Renal pelvis (tissue), 4 donors: ENCODE data around the gene TBX4. TPM values are rescaled to one million over a fixed set of nuclear protein-coding genes. Genes with fewer than 3 reads are reported as not detected.
"Not testable (repeated sequence)": the region's sequence is repeated elsewhere in the genome, so short reads cannot be mapped to it uniquely, and the experiment has no call there.

ENCODE experiments used
- DNase-seq: peaks from one replicate; pipeline ENCODE4 v3.0.0-alpha.2; 2013
- polyA plus RNA-seq, 3 donors: library from polyadenylated mRNA; unstranded; fragments of 120-200 nt; gene quantifications; one replicate each; pipeline ENCODE4 v1.2.1, GENCODE V29; 2013; ENCODE audit not compliant: insufficient read length in 3 of 3

Gene TBX4
- polyA plus RNA-seq, 3 donors: 0.11 to 0.21 (median 0.21) TPM

DNA sequence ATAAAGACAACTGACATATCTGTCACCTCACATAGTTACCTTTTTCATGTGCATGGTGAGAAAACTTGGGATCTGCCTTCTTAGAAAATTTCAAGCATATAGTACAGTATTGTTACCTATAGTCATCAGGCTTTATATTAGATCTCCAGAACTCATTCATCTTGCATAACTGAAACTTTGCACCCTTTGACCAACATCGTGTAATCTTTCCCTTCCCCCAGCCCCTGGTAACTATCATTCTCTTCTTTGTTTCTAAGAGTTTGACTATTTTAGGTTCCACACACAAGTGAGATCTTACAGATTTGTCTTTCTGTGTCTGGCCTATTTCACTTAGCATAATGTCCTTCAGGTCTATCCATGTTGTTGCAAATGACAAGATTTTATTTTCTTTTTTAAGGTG, 22.9 kb upstream of the TBX4 start:
- DNase-seq: no peak

DNA sequence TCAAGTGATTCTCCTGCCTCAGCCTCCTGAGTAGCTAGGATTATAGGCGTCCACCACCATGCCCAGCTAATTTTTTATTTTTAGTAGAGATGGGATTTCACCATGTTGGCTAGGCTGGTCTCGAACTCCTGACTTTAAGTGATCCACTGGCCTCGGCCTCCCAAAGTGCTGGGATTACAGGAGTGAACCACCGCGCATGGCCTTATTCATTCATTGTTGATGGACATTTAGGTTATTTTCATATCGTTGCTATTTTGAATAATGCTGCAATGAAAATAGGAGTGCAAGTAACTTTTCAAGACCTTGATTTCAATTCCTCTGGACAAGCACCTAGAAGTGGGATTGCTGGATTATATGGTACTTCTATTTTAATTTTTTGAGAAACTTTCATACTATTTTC, 22.4 kb upstream of the TBX4 start:
- DNase-seq: not testable (repeated sequence)

DNA sequence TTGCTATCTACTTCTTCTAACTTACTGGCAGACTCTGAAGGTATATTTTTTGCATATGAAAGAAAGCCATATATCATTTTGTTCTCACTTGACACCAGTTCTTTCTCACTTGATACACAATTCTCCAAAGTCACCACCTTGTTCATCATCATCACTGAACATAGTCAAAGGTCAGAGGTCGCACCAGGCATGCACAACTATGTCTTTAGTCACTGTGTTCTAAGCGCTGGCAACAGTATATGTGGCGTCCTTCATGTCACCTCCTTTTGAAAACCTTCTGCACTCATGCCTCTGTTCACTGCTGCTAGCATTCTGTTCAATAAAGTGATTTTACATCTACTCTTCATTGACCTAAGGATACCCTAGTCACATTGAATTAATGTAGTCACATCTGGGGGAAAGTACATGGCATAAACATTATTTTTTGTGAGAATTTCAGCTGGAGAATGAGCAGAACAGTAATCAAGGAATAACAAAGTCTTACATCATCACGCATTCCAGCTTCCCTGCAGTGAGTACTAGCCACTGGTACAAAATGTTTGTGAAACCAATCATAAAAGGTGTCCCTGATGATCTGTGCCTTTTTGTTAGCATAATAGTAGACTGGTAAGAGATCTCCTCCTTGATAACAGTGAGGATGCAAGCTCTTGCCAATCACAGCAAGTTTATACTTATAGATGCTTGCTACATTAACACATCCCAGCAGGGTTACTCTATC, 20.5 kb upstream of the TBX4 start:
- no peak for DNase-seq

DNA sequence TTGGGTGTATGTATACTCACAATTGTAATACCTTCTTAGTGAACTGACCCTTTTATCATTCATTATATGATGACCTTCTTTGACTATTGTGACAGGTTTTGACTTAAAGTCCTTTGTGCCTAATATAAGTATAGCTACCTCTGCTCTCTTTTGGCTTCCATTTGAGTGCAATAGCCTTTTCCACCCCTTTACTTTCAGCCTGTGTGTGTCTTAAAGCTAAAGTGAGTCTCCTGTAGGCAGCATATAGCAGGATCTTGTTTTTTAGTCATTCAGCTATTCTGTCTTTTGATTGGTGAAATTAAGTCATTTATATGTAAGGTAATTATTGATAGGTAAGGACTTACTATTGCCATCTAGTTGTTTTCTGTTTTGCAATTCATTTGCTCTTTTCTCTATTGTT, 15.9 kb upstream of the TBX4 start:
- DNase-seq: no peak

DNA sequence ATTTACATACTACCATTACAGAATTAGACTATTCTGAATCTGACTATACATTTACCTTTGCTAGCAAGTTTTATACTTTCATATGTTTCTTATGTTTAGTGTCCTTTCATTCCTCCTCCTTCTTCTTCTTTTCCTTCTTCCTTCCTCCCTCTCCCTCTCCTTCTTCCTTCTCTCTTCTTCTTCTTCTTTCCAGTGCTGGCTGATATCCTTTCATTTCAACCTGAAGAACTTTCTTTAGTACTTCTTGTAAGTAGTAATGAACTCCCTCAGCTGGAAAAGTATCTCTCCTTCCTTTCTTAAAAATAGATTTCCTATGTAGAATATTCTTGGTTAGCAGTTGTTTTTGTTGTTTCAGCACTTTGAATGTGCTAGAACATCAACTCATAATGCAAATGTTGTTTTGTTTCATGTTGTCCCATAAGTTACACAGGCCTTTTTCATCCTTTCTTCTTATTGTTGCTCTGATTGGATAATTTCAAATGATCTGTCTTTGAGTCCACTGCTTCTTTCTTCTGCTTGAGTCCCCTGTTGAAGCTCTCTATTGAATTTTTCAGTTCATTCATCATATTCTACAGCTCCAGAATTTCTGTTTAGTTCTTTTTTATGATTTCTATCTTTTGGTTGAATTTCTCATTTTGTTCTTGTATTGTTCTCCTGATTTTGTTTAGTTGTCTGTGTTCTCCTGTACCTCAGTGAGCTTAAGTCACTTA, 15.1 kb upstream of the TBX4 start:
- no peak for DNase-seq

DNA sequence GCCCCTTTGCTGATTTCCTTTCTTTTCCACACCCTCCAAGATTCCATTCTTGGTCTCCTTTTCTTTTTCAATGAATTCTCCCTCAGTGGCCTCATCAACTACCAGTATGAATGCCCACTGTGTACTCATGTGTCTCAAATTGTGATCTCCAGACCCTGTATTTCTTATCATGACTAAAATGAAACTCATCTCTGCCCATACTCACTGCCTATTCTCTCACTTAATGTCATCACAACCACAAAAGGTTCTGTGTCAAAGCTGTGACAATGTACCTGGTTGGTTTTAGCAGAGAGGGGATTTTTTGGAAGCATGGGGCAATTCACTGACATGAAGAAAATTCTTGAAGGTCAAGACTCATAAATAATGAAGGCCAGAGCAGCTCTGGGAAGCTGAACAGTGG, 11.5 kb upstream of the TBX4 start:
- no peak for DNase-seq

DNA sequence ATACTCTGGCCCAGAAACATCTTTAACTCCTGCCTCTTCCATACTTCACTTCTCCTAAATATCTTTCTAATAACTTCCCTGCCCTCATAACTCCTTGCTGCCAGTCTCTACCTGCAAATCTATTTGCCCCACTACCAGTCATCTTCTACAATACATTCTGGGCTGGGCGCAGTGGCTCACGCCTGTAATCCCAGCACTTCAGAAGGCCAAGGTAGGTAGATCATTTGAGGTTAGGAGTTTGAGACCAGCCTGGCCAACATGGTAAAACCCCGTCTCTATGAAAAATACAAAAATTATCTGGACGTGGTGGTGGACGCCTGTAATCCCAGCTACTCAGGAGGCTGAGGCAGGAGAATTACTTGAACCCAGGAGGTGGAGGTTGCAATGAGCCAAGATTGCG, 10.7 kb upstream of the TBX4 start:
- DNase-seq: not testable (repeated sequence)

DNA sequence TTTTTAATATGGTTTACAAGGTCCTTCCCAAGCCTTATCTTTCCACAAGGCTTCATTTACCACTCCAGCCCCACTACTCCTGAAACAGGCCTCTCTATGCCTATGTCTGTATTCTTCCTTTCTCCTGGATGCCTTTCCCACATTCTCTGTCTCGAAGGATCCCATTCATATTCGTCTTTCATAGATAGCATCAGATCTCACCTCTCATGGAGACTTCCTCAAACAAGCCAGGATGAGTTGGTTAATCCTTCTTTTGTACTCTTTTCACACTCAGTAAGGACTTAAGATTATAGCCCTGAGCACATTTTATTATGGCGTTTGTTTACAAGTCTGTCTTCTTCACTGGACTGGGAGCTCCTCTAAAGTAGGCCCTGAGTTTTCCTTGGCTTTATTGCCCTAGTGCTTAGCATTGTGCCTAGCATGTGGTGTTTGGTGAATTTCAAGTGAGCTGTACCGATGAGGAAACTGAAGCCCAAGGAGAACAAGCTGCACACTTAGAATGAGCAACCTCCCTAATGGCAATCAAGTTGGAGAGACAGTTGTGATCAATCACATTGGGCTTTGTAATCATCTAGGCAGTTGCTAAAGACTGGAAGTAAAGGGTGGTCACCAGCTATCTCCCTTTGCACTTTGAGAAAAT, 10.0 kb upstream of the TBX4 start:
- no peak for DNase-seq

DNA sequence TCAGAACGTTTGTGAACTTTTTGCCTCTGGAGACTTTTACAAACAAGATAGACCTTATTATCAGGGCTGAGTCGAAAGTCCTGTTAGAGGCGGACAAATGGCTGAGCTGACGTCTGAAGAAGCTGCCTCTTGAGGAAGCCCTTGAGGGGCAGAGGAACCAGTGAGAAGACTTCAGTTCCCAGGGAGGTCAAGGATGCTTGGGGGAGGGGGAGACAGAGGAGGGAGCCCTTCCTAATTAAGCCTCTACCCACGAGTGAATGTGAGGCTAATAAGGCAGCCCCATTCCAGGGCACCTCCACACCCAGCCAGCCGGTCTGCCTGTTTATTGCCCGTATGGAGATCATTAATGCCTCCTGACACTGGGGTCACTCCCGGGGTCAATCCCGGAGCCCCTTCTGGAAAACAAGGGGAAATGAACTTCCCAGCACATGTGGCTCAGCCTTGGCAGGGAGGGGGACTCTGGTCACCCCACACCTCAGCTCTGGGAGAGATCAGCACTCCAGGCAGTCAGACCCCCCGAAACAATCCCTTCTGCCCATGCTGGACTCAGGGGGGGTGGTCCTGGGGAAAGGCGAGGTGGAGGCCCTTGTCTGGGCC, 9.2 kb upstream of the TBX4 start:
- DNase-seq: no peak

DNA sequence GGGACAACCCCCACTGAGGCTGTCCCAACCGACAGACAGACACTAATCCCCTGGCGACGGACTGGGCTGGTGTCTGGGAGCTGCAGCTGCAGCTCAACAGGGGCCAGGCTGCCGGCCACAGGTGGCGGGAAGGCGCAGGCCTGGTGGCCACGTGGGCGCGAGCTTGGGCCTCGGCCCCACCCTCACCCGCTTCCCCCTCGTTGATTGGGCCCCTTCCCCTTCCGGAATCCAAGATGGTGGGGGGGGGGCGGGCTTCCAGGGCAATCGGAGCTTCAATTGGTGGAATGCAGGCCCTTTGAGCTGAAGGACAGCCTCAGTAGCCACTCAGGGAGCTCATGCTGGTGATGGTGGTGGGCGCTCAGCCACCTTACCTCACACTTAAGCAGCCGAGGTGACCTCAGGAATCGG, 8.7 kb upstream of the TBX4 start:
- no peak for DNase-seq

DNA sequence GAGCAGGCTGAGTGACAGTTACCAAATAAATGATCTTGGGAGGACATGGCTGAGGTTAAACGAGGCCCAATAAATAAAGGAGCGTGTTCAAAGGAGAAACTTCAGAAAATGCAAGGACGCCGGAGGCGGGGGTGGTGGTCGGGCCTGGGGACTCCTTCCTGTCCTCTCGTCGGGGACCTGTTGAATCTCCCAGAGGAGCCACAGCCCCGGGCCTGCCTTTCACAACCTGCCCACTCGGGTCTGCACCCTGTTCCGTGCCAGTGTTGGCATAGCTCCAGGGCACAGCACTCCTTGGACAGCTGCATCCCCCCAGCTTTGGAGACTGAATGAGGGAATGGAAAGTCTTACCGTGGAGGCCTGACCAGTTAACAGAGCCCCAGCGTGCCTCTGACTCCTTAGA, 8.1 kb upstream of the TBX4 start:
- DNase-seq: no peak

DNA sequence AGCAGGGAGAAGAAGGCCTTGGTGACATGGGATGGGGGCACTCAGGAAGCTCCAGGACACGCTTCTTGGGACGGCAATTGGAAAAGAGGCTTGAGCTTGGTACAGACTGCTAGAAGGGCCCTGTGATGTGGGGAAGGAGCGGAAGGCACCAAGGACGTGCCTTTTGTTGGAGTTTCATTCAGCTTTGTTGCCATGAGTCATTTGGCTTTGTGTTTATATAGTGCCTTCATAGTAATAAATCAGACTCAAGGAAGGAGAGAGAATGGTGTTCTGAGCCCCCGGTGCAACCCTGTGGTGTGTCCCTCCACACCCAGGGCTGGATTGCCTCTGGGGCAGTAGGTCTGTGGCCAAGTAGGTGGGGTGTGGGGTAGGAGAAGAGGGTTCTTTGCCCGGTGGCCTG, 7.4 kb upstream of the TBX4 start:
- no peak for DNase-seq

DNA sequence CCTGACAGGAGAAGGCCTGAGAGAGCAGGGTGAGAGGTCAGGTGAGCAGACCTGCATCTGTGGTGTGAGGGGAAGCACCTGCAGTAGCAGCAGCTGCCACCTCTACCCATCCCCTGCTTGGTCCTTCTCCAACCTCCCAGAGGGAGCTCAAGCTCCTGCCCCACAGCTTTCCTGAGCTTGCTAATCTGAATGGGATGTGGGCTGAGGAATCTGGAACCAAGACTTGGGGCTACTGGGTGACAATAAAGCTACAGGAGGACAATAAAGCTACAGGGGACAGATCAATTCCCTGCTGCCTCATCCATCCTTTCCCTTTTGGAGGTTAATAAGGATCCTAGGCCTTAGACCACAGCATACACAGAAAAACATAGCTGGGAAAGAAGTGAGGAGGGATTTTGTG, 4.9 kb upstream of the TBX4 start:
- no peak for DNase-seq

DNA sequence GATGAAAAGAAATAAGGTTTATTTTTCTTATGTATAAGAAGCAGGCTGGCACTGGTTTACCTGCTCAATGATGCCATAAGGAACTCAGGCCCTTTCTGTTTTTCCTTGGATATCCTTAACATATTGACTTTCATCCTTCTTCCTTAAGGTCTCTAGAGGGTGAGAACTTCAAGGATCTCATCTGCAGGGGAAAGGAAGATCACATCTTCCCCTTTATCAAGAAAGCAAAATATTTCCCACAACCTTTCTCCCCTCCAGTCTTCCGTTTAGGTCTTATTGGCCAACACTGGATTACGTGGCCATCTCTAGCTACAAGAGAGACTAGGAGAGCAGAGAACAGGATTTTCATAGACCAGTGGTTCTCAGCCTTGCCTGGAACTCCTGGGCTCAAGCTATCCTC, 4.2 kb upstream of the TBX4 start:
- DNase-seq: no peak

DNA sequence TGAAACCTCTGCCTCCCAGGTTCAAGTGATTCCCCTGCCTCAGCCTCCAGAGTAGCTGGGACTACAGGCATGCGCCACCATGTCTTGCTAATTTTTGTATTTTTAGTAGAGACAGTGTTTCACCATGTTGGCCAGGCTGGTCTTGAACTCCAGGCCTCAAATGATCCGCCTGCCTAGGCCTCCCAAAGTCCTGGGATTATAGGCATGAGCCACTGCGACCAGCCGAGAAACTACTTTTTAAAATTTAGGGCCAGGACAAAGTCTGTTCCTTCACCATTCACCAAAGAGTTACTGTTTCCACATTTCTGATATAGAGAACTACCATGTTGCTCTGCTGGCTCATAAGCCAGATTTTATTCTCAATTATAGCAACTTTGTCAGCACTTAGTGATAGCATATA, 3.1 kb upstream of the TBX4 start:
- DNase-seq: not testable (repeated sequence)

DNA sequence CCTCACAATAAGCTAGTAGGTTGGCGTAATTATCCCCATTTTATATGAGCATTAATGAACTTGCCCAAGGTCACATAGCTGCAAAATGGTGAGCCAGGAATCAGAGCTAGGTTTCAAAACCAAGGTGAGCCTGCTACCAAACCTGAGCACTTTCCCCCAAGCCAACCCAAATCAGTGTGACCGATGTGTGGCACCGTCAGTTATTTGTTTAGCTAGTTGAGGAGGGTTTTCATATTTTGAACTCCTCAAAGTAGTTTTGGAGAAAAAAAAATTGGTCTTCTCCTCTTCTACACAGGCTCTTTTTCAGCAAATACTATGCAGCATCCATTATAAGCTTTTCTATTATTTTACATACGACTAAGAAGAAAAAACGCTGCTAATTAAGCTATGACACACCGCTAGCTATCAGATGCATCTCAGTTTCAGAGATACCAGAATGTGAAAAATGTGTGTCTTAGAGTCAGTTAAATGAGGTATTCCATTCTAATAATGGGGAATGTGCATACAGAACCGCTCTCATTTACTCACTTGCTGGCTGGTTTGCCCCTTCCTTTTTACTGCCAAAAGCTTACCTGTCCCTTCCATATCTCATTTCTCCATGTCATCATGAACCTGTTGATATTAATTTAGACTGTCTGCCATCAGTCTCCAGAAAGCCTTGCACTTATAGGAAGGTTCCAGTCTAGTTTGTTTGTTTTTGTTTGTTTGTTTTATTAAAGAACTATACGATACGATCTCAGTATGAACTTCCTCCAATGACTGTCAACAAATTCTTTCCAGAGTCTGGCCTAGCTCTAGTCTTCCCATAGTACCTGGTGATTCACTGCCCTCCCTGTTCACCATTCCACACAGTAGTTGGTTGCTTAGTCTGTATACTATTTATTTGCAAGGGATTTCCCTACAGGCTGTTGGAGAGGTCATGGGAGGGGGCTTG, 2.2 kb upstream of the TBX4 start:
- no peak for DNase-seq

DNA sequence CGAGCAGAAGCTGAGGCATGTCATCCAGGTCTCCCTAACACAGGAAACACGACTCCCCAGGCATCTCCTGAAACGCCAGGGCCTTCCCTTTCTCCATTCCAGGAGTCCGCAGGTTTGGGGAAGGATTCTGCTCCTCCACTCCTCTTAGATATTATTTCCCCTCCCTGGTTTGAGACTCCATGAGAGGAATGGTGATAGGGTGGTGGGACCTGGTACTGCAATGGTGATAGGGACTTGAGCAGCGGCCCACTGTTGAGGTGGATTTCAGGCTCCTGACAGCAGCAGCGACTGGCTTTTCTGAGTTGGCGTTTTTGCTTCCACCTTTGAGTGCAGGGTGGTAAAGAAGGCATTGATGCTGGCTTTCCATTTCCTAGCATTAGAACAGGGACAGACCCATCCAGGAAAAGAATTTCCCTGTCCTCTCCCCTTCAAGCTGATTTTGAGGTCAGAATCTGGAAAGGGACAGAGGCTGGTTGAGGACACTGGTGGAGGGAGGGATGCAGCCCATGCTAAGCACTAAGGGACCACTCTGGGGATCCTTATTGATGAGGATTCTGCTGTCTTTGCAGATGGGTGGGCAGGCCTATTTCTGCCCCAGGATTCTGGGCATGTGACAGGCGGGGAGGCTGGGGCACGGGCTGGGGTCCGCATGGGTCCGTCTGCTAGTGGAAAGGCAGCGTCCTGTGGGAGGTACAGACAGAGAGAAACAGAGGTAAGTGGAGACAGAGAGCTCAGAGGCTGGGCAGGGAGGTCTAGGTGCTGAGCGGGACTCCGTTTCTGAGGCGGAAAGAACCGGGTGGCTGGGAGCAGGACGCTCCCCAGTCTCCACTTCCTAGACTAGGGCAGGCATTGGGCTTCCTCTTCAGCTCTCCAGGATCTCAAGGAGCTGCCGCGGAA, 1.3 kb upstream of the TBX4 start:
- DNase-seq: no peak

DNA sequence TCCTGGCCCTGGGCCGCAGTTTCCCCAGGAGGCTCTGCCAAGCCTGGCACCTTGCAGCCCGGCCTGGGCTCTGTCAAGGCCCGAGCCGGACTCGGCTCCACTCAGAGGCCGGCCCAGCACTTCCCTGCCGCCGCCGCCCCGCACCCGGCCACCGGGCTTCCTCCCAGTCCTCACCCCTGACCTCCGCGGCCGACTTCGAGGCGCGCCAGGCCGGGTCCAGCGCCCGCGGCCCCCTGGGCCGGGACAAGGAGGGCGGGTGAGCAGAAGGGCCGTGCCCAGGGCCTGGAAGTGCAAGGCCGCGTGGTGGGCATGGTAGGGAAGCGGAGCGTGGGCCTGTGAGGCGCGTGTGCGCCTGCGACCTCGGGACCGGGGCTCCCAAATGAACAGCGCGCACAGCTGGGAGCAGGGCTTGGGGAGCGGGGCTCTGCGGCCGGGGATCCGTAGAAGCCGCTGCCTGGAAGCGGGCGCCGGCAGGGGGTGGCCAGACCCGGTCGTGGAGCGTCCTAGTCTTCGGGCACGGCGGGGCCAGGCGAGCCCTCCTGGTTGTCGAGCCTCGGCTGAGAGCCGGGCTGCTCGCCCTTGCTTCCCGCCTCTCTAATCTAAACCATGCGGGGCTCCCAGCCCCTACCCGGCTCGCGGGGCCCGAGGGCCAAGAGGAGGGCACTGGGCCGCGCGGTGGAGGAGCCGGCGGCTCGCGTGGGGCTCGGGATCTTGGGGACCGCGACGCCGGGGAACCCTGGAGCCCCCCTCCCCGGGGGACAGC, 503 bp upstream of the TBX4 start:
- DNase-seq: no peak

DNA sequence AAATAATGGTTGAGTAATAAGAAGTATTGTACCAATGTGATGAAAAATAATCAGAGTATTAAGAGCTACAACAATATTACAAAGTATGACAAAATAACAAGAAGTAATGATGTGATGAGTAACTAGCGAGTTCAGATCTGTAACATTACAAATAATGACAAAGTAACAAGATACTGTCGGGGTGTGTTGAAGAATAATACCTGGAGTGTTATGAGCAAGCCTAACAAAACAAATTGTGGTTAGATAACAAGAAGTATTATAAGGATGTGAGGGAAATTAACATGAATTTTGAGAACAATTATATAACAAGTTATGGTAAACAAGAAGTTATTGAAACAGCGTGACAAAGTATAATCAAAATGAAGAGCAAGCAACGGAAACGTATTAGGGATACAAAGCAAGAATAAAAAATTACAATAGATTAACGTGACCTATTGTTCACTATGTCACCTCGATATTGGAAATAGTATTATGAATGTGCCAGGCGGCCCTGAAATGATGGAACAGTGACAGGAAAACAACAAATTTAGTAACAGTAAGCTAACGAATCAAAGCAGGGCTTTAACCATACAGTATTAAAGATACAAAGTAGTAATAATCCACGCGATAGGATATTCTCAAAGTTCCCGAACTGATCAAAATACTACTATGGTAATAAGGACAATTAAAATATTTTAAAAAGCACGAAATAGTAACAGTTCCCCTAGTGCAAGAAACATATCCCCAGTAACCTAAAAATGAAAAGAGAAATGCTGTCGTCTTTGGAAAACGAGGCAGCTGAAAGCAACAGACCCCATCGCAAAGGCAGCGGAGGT, 1.6 kb downstream of the TBX4 start:
- DNase-seq: no peak
